ENCODE results near the gene FCRLB. TPM values are rescaled to one million over a fixed set of nuclear protein-coding genes. Genes with fewer than 3 reads are reported as not detected.

The FCRLB gene
- total and polyA plus RNA-seq, 9 of the 15 experiments (the other 6 are each of a cell fraction or from before 2014, with no cell fraction given) = 0.20 to 4.6 (median 1.3) TPM

GRCh38 chr1:161766102-161766981 is 45.0 kb downstream of the FCRLB start, which contains the start of gene ATF6 (continued):
- no peak for TF ChIP-seq MBD1 (CRISPR knock-in tag; IDR thresholded peaks at IDR 0.05)
- TF ChIP-seq ZBTB2 (IDR thresholded peaks at IDR 0.05) = peak; percentile 92
- TF ChIP-seq IRF9 (tag; IDR thresholded peaks at IDR 0.05) = no peak
- TF ChIP-seq BMI1 (IDR thresholded peaks at IDR 0.05; ENCODE audit: low read length) = no peak
- no peak for TF ChIP-seq REST (IDR thresholded peaks at IDR 0.05; ENCODE audit: borderline replicate concordance)
- TF ChIP-seq REST (CRISPR knock-in tag; IDR thresholded peaks at IDR 0.05; ENCODE audit: low read depth) = no peak
- TF ChIP-seq PHF8 (IDR thresholded peaks at IDR 0.05; ENCODE audit: borderline replicate concordance, low read length) = peak; percentile 78; the same call in 1 of the 2 replicates
- no peak for TF ChIP-seq CTCFL (IDR thresholded peaks at IDR 0.05; ENCODE audit: borderline replicate concordance, insufficient read depth, low read depth, low read length, poor library complexity, severe bottlenecking)
- no peak; the same call in 1 of the 2 replicates for TF ChIP-seq ZNF589 (CRISPR knock-in tag; IDR thresholded peaks at IDR 0.05; ENCODE audit: low read depth)
- no peak for TF ChIP-seq CBX5 (IDR thresholded peaks at IDR 0.05; ENCODE audit: borderline replicate concordance, low read depth)
- TF ChIP-seq IFI16 (CRISPR knock-in tag; IDR thresholded peaks at IDR 0.05) = no peak

Measured in K562 (cell line).